GM10248 (cell line): Measurements from ENCODE around the gene PRR22.

ENCODE experiments used
- CTCF ChIA-PET: fragments of 300-600 bp; sonication (Branson Sonifier 250); formaldehyde crosslinking; extraction: SDS; loops from one replicate; lab custom pipeline; 2021; ENCODE audit warnings: antibody characterized with exemption; lab: Yijun Ruan, JAX
- POLR2A ChIA-PET: fragments of 350-650 bp; sonication (Branson Sonifier 250); formaldehyde crosslinking; extraction: SDS; loops from one replicate; lab custom pipeline; 2020; ENCODE audit warnings: antibody characterized with exemption; lab: Yijun Ruan, JAX
- DNase-seq: peaks from one replicate; pipeline ENCODE4 v3.0.0; 2012; ENCODE audit errors: extremely low spot score
- CTCF ChIP-seq: IDR thresholded peaks from 2 replicates; pipeline ENCODE4 v1.5.1; 2012; ENCODE audit warnings: mild to moderate bottlenecking, low read depth; ENCODE audit errors: extremely low read depth, missing control alignments, control extremely low read depth

PRR22 gene

GRCh38 chr19:5772416-5772815, 12.1 kb downstream of the PRR22 start:
- CTCF ChIA-PET = no interaction called here
- POLR2A ChIA-PET = no interaction called here
- no peak for DNase-seq
- TF ChIP-seq CTCF = no peak

- no peak for DNase-seq
- ChIA-PET CTCF (no interaction called here), POLR2A (no interaction called here)
- TF ChIP-seq CTCF = no peak
Measured at GRCh38 chr19:5767949-5768348, 16.6 kb downstream of the PRR22 start.

- POLR2A ChIA-PET = no interaction called here
- DNase-seq = no peak
- no peak for TF ChIP-seq CTCF
- CTCF ChIA-PET = no interaction called here
Measured at GRCh38 chr19:5765220-5765619, 19.3 kb downstream of the PRR22 start.

- ChIA-PET CTCF (no interaction called here), POLR2A (no interaction called here)
- no peak for DNase-seq
- TF ChIP-seq CTCF = no peak
Measured at GRCh38 chr19:5762608-5763217, 21.8 kb downstream of the PRR22 start.

- ChIA-PET POLR2A (no interaction called here), CTCF (no interaction called here)
- TF ChIP-seq CTCF = no peak
- no peak for DNase-seq
Measured at GRCh38 chr19:5753743-5754142, 30.8 kb downstream of the PRR22 start.

GRCh38 chr19:5751709-5752108, 32.8 kb downstream of the PRR22 start:
- DNase-seq = no peak
- CTCF ChIA-PET = no interaction called here
- TF ChIP-seq CTCF = no peak
- POLR2A ChIA-PET = no interaction called here
